KOPT-K1 (cell line): Measurements from ENCODE around the gene CAMKK1.
"Not testable (repeated sequence)": the region's sequence is repeated elsewhere in the genome, so short reads cannot be mapped to it uniquely, and the experiment has no call there.

Experiments used
- H3K27ac ChIP-seq: fragments of 200-600 bp; sonication (generic); 2 replicates; pipeline ENCODE4 v1.5.1; 2016; ENCODE audit warnings: antibody characterized with exemption, mild to moderate bottlenecking, low read depth, low read length; ENCODE audit not compliant: poor library complexity, severe bottlenecking
- H3K36me3 ChIP-seq: fragments of 200-600 bp; sonication (generic); 2 replicates; pipeline ENCODE4 v1.5.1; 2017; ENCODE audit warnings: antibody characterized with exemption, mild to moderate bottlenecking, low read length, moderate library complexity; ENCODE audit not compliant: insufficient read depth
- H3K9me3 ChIP-seq: fragments of 200-600 bp; sonication (generic); 2 replicates; pipeline ENCODE4 v1.5.1; 2017; ENCODE audit warnings: antibody characterized with exemption, low read length, mild to moderate bottlenecking; ENCODE audit not compliant: insufficient read depth, poor library complexity, severe bottlenecking

CAMKK1 gene

DNA sequence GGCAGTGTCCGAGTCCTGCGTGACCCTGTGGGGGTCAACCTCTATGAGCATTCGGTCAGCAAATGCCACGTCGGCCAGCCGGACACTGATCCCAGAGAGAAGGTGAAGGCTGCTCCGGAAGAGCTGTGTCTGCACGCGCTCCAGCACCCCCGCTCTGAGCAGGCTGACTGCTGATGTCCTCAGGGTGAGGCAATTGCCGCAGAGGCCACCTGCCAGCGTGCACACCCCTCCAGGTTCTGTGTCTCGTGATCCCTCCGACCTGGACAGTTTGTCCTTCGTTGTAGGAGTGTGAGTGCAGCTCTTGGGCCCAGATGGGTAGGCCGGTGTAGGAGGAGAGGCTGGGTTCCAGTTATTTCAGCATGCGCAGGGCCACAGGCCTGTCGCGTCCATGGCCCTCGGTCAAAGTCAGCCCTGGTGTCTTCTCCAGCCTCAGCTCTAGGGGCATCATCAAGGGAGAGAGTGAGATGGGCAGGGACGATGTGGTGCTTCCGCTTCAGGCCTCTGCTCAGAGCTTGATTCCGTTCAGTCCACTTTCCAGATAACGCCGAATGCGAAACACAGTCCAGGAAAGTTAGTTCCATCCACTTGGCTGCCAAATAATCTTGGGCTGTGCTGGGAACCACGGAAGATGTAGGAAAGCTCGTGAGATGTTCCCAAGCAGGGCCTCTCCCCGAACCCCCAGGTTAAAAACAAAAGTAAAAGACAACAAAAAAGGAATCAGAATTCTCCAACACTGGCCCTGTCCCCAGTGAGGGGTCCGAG is 31.7 kb downstream of the CAMKK1 start:
- no peak overlapping the region for H3K27ac ChIP-seq
- H3K36me3 ChIP-seq: no peaks in the 10 kb centered on the region
- H3K9me3 ChIP-seq: no peaks in the 10 kb centered on the region

DNA sequence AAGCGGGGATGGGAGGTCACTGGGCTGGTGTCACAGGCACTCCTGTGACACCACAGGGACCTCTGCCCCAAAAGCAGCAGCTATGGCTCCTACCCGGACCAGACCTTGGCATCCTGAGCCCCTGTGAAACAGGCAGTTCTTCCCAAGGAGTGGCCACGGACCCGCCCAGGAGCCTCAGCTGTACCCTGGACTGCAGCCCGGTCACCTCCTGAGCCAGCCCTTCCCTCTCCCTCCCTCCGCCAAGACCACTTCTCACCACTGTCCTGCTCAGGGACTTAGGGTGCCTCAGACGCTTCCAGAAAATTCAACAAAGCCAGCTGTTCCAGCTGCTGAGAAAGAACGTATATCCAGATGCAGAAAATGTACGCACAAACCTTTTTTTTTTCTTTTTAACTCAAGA is 32.9 kb downstream of the CAMKK1 start:
- H3K36me3 ChIP-seq: no peaks in the 10 kb centered on the region
- H3K27ac ChIP-seq: no peak overlapping the region
- no peaks in the 10 kb centered on the region for H3K9me3 ChIP-seq

DNA sequence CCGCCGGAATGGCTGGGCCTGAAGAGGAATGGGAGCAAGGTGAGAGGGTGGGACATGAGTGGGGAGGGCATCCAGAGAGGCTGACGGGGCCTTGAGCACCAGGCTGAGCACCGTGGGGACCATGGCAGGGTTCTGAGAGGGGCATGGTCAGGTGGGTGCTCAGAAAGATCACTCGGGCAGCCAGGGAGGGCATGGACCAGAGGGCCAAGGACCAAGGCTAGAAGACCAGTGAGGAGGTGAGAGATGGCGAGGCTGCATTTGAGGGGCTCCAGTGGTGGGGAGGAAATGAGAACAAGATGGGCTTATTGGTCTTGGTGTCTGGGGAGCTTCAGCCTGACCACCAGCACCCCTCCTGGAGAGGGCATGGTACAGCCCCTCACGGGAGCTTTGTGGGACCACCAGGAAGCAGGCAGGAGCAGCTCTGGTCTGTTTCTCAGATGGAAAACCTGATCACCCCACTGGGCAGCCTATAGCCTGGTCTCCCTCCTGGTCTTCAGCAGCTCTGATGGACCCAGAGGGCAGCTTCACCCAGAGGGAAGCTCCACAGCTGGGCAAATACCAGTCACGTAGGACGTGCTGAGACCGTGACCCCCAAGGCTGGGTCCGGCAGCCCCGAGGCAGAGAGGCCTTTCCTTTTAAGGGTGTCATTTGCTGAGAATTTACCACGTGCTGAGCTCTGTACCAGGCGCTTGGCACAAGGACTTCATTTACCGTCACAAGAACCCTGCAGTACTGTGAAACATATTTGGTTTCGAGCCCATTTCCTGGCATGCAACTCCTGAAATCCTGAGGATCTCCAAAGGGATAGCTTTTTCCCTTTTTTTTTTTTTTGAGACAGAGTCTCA is 35.4 kb downstream of the CAMKK1 start:
- no peaks in the 10 kb centered on the region for H3K36me3 ChIP-seq
- H3K9me3 ChIP-seq: no peaks in the 10 kb centered on the region

GRCh38 chr17:3854204-3854603 is 38.6 kb downstream of the CAMKK1 start:
- H3K36me3 ChIP-seq, H3K9me3 ChIP-seq, H3K27ac ChIP-seq: not testable (repeated sequence)

More for the DNA sequence above, 35.4 kb downstream of the CAMKK1 start:
- H3K27ac ChIP-seq: no peak overlapping the region

GRCh38 chr17:3852561-3852960 is 40.3 kb downstream of the CAMKK1 start:
- Histone ChIP-seq H3K27ac (no peak overlapping the region), H3K9me3 (no peaks in the 10 kb centered on the region), H3K36me3 (no peaks in the 10 kb centered on the region)

DNA sequence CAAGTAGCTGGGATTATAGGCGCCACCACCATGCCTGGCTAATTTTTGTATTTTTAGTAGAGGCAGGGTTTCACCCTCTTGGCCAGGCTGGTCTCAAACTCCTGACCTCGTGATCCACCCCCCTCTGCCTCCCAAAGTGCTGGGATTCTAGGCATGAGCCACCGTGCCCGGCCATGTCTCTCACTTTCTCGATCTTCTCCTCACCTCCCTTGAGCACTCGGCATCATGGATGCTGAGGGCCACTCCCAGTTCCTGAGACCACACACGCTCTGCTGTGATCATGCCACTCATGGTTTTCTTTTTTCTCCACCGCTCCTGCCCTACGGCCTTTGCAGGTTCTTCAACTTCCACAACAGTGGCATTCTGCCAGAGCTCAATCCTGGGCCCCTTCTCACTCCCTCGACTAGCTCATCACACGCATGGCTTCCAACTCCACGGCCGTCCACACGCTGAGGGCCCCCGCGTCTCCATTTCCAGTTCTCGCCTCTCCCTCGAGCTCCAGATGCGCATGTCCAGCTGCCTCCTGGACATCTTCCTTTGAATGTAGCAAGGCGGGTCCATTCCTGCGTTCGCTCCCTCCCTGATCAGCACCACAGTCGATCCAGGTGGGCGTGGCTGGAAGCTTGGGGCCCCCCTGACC is 41.3 kb downstream of the CAMKK1 start:
- no peaks in the 10 kb centered on the region for H3K36me3 ChIP-seq
- H3K9me3 ChIP-seq: no peaks in the 10 kb centered on the region

GRCh38 chr17:3848229-3848835 is 44.5 kb downstream of the CAMKK1 start:
- H3K9me3 ChIP-seq: no peaks in the 10 kb centered on the region
- peaks cover 12% of the 10 kb centered on the region for H3K36me3 ChIP-seq
- no peak overlapping the region for H3K27ac ChIP-seq

More for the DNA sequence above, 41.3 kb downstream of the CAMKK1 start:
- no peak overlapping the region for H3K27ac ChIP-seq

GRCh38 chr17:3847165-3847670 is 45.6 kb downstream of the CAMKK1 start:
- Histone ChIP-seq H3K9me3 (no peaks in the 10 kb centered on the region), H3K36me3 (peaks cover 23% of the 10 kb centered on the region), H3K27ac (no peak overlapping the region)

- Histone ChIP-seq H3K9me3 (no peaks in the 10 kb centered on the region), H3K27ac (no peak overlapping the region), H3K36me3 (peaks cover 29% of the 10 kb centered on the region)
These were observed 46.3 kb downstream of the CAMKK1 start for GRCh38 chr17:3846437-3847164.

GRCh38 chr17:3845621-3846436 is 47.0 kb downstream of the CAMKK1 start, which contains the start of gene NCBP3:
Gene NCBP3, minus strand, starts transcription at chr17:3846246. Its CDS starts 23 bp downstream, at chr17:3846223.
- peaks cover 37% of the 10 kb centered on the region for H3K36me3 ChIP-seq
- peak within 1 kb of the TSS; percentile 82 for H3K27ac ChIP-seq
- H3K9me3 ChIP-seq: no peaks in the 10 kb centered on the region

- peak overlapping the region; percentile 82 for H3K27ac ChIP-seq
These were observed 47.6 kb downstream of the CAMKK1 start for GRCh38 chr17:3845291-3845620.

GRCh38 chr17:3844556-3844955 is 48.3 kb downstream of the CAMKK1 start:
- peak overlapping the region; percentile 82 for H3K27ac ChIP-seq
- H3K36me3 ChIP-seq: peaks cover 50% of the 10 kb centered on the region
- H3K9me3 ChIP-seq: not testable (repeated sequence)

More at GRCh38 chr17:3845291-3845620, 47.6 kb downstream of the CAMKK1 start:
- peaks cover 43% of the 10 kb centered on the region for H3K36me3 ChIP-seq
- no peaks in the 10 kb centered on the region for H3K9me3 ChIP-seq

DNA sequence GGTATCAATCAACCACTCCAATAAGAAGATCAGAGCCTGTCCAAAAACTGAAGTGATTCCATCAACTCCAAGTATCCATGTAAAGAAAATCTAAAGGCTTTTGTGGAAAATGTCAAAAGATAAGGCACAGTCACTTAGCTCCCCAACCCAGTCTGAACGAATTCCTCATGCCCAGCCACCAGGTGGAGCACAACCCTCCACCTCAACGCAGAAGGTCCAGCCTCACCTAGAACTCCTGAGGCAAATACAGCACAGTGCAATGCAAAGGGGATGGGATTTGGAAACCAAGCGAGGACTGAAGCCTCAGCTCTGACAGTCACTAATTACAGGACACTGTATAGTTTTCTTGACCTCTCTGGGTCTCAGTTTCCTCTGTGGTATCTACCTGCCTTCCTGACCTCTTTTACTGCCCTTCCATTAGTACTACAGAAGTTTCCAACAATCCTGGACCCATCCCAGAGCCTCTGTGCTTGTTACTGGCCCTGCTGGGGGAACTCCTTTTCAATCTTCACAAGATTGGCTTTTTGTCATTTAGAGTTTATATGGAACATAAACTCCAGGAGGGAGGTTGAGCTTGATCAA is 48.8 kb downstream of the CAMKK1 start:
- Histone ChIP-seq H3K9me3 (no peaks in the 10 kb centered on the region), H3K36me3 (peaks cover 55% of the 10 kb centered on the region), H3K27ac (no peak overlapping the region)
